WTC11 (cell line): ENCODE results near the gene NPAS3.

Experiments
- ATF1 ChIP-seq: sonication (generic); formaldehyde crosslinking; IDR thresholded peaks from 2 replicates; pipeline ENCODE4 v1.8.1; 2023; ENCODE audit warnings: mild to moderate bottlenecking, moderate library complexity, missing genetic modification reagents
- CTCF ChIP-seq: fragments of 200-600 bp; IDR thresholded peaks from 2 replicates; pipeline ENCODE4 v1.8.0; 2022; ENCODE audit warnings: antibody characterized with exemption
- NR1H2 ChIP-seq: sonication (generic); formaldehyde crosslinking; IDR thresholded peaks from 2 replicates; pipeline ENCODE4 v1.9.0; 2021; ENCODE audit warnings: mild to moderate bottlenecking, moderate library complexity, missing genetic modification reagents
- SMAD3 ChIP-seq: sonication (generic); formaldehyde crosslinking; IDR thresholded peaks from 2 replicates; pipeline ENCODE4 v1.8.0; 2022; ENCODE audit warnings: missing genetic modification reagents, mild to moderate bottlenecking, borderline replicate concordance
- USF2 ChIP-seq: sonication (generic); formaldehyde crosslinking; IDR thresholded peaks from 2 replicates; pipeline ENCODE4 v1.8.1; 2023; ENCODE audit warnings: mild to moderate bottlenecking, missing genetic modification reagents, moderate library complexity
- ZNF121 ChIP-seq: sonication (generic); formaldehyde crosslinking; IDR thresholded peaks from 2 replicates; pipeline ENCODE4 v1.8.0; 2023; ENCODE audit warnings: missing genetic modification reagents
- TF ChIP-seq, protein P1 (sequence below): sonication (generic); formaldehyde crosslinking; IDR thresholded peaks from 2 replicates; pipeline ENCODE4 v1.8.1; 2023; ENCODE audit warnings: mild to moderate bottlenecking, moderate library complexity, missing genetic modification reagents

GRCh38 chr14:33652566-33653307 is 714.1 kb downstream of the NPAS3 start:
- TF ChIP-seq ATF1 (CRISPR knock-in tag): no peak
- TF ChIP-seq CTCF: no peak
- TF ChIP-seq SMAD3 (CRISPR knock-in tag): no peak
- no peak for TF ChIP-seq USF2 (CRISPR knock-in tag)
- TF ChIP-seq ZNF121: no peak
- no peak for TF ChIP-seq NR1H2 (CRISPR knock-in tag)
- TF ChIP-seq, protein P1, sequence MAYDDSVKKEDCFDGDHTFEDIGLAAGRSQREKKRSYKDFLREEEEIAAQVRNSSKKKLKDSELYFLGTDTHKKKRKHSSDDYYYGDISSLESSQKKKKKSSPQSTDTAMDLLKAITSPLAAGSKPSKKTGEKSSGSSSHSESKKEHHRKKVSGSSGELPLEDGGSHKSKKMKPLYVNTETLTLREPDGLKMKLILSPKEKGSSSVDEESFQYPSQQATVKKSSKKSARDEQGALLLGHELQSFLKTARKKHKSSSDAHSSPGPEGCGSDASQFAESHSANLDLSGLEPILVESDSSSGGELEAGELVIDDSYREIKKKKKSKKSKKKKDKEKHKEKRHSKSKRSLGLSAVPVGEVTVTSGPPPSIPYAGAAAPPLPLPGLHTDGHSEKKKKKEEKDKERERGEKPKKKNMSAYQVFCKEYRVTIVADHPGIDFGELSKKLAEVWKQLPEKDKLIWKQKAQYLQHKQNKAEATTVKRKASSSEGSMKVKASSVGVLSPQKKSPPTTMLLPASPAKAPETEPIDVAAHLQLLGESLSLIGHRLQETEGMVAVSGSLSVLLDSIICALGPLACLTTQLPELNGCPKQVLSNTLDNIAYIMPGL (CRISPR knock-in tag): no peak
